ENCODE measurements around the gene ATOH1.
A peak's percentile ranks its signal among the peaks of the same experiment; 100 is the strongest.

Gene ATOH1

DNA sequence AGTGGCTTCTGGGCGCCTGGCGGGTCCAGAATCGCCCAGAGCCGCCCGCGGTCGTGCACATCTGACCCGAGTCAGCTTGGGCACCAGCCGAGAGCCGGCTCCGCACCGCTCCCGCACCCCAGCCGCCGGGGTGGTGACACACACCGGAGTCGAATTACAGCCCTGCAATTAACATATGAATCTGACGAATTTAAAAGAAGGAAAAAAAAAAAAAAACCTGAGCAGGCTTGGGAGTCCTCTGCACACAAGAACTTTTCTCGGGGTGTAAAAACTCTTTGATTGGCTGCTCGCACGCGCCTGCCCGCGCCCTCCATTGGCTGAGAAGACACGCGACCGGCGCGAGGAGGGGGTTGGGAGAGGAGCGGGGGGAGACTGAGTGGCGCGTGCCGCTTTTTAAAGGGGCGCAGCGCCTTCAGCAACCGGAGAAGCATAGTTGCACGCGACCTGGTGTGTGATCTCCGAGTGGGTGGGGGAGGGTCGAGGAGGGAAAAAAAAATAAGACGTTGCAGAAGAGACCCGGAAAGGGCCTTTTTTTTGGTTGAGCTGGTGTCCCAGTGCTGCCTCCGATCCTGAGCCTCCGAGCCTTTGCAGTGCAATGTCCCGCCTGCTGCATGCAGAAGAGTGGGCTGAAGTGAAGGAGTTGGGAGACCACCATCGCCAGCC lies at the start of gene ATOH1:
TSS of gene ATOH1 (plus strand) at position 422 of the 663 bp plus-strand sequence. CDS start at position 596, 174 bp downstream.
- DNase-seq, result no peak

DNA sequence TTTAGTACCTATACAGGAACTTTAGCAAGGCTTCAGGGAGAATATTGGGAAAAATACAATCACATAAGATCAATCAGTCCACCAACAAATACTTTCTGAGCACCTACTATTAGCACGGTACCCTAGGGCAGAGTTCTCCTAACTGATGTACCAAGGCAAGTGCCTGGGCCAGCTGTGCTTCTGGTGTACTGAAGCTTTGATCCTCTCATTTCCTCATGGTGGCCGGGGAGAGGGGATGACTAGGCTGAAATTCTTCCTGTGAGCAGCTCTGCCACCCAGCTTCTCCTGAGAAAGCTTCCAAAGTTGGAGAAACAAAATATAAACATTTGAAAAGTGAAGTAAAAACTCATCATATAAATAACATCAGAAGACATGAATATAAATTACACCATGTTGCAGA lies 49.3 kb upstream of the ATOH1 start:
- DNase-seq, result no peak

- DNase-seq, result no peak
Measured at GRCh38 chr4:93780080-93780479, 48.5 kb upstream of the ATOH1 start.

- DNase-seq, result no peak
Measured at GRCh38 chr4:93781198-93781597, 47.4 kb upstream of the ATOH1 start.

DNA sequence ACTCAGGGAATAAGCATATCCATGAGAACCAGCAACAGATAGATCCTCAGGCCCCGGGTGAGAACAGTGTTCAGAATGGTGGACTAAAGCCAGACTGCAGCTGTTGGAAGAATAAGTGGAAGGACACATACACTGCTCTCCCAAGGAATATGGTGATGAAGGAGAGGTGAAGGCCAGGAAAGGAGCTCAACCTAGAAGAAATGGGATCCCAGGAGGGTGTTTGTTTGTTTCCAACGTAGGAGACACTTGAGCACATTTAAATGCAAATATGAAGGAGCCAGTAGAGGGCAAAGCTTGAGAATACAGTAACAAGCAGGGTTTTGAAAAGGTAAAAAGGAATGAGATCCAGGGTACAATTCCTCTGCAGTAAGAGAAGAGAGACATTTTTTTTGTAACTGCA lies 42.4 kb upstream of the ATOH1 start:
- DNase-seq, result no peak

GRCh38 chr4:93788712-93789111 lies 39.8 kb upstream of the ATOH1 start:
- DNase-seq, result no peak

DNA sequence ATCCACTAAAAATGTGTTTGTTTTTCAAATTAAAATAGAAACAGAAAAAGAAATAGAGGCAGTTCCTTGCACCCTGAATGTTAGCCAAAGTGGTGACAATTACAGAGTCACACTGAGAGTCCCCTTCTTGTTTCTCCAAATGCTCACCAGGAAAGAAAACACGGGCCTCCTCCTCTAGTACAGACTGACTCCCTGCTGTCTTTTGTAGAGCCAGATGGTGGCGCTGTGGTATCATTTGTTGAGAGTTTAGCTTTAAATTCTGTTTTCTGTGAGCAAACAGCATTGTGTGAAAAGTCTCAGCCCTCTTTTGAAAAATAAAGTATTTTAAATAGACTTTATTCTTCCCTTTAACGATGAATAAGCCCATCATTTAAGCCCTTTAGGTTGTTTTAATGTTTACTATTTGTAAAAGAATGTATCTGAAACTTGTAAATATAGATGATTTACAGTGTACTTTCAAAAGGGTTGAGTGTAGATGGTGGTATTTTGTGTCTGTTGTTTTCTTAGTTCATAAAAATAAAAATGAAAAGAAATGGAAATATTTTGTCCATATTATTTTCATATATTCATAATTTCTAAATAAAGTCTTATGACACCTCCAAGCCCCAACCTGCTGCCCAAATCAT lies 36.9 kb upstream of the ATOH1 start:
- peak; percentile 42 for DNase-seq

GRCh38 chr4:93802045-93802444 lies 26.5 kb upstream of the ATOH1 start:
- DNase-seq, result no peak

DNA sequence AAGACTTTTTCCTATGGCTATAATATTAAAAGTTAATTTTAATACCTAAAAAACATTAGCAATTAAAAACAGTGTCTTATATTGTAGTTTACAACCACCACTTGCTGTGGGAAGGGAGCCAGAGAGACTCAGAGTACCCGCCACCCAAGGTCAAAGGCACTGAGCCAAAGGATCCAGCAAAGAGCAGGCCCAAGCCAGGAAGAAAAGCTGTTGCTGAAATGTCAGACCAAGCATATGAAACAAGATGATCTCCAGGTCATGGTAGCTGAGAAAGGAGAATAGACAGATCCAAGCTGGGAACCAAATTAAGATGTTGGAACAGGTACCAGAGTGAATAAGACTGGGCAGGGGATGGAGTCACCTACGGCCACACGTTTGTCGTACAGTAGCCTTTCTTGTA lies 18.8 kb upstream of the ATOH1 start:
- no peak for DNase-seq

DNA sequence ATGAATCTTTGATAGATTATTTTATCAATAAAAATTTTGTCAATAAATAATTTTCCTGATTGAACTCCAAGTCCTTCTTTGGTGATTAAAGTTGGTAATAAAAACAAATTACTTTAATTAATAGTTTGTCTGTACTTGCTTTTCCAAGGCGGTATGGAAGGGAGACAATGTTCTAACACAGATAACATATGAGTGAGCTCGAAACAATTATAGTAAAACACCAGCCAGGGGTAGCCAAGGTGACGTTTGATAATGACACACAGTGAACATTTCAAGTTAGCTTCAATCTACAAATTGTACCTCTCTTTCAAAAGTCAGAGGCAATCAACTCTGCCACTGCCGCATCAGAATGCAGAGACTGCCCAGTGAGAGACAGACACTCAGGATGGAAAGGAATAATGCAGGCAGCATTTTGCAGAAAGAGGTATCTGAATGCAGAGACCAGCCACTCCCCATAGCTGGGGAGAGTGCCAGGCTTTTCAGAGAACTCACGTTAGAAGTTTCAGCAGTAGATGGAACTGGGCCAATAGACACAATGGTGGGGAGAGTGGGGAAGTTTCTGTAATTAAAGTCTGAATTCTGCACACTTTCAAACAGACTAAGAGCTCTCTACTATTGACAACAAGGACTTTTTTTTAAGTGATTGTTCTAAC lies 18.1 kb upstream of the ATOH1 start:
- no peak for DNase-seq

DNA sequence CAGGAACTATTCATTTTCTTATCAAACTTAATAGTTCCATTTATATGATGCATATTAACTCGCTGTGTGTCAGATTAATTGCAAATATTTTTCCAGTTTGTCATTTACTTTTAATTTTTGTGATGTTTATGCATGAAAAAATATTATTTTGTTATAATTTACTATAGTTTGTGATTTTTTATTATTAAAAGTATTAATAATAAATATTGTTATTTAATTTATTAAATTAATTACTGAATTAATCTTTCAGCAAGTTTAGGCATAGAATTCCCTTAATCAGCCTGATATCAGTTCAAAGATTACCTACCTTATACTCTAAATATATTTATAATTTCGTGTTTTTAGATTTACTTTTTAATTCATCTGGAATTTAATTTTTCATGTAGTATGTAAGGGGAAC lies 15.5 kb upstream of the ATOH1 start:
- DNase-seq, result no peak

DNA sequence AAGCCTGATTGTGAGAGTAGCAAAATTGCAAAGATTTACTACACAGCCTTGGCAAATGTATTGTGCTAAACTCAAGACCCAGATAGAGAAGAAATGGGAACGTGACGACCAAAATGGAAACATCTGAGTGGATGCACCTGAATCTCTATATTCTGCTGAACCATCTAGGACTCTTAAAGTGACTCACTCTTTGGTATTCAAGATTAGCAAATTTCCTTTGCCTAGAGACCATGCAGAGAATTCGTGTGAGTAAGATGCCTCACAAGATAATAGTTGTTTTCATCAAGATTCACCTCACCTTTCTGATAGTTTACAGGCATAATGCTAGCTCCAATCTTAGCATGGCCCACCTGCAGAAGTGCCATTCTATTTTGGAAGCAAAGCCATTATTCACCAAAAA lies 14.4 kb upstream of the ATOH1 start:
- DNase-seq, result no peak

GRCh38 chr4:93814722-93815121 lies 13.8 kb upstream of the ATOH1 start:
- no peak for DNase-seq

DNA sequence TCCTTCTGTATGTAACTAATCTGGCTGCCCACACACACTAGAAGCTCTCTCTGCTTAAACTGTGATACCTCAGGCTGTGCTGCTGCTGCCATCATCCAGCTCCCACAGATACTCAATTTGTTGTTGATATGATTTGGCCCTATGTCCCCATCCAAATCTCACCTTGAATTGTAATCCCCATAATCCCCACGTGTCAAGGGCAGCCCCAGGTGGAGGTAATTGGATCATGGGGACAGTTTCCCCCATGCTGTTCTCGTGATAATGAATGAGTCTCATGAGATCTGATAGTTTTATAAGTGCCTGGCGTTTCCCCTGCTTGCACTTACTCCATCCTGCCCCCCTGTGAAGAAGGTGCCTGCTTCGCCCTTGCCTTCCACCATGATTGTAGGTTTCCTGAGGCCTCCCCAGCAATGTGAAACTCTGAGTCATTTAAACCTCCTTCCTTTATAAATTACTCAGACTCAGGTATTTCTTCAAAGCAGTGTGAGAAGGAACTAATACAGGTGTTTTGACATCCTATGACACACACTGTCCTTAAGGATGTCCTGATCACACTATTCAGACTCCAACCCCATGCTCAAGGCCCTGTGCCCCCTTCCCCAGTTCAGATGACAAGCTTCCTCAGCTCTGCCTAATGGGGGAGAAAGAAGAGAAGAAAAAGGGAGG lies 2.9 kb upstream of the ATOH1 start:
- no peak for DNase-seq

GRCh38 chr4:93827272-93827947 lies 1.1 kb upstream of the ATOH1 start:
- no peak for DNase-seq

DNA sequence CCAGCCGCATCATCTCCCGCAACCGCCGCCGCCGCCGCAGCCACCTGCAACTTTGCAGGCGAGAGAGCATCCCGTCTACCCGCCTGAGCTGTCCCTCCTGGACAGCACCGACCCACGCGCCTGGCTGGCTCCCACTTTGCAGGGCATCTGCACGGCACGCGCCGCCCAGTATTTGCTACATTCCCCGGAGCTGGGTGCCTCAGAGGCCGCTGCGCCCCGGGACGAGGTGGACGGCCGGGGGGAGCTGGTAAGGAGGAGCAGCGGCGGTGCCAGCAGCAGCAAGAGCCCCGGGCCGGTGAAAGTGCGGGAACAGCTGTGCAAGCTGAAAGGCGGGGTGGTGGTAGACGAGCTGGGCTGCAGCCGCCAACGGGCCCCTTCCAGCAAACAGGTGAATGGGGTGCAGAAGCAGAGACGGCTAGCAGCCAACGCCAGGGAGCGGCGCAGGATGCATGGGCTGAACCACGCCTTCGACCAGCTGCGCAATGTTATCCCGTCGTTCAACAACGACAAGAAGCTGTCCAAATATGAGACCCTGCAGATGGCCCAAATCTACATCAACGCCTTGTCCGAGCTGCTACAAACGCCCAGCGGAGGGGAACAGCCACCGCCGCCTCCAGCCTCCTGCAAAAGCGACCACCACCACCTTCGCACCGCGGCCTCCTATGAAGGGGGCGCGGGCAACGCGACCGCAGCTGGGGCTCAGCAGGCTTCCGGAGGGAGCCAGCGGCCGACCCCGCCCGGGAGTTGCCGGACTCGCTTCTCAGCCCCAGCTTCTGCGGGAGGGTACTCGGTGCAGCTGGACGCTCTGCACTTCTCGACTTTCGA lies 654 bp downstream of the ATOH1 start:
- DNase-seq, result no peak

DNA sequence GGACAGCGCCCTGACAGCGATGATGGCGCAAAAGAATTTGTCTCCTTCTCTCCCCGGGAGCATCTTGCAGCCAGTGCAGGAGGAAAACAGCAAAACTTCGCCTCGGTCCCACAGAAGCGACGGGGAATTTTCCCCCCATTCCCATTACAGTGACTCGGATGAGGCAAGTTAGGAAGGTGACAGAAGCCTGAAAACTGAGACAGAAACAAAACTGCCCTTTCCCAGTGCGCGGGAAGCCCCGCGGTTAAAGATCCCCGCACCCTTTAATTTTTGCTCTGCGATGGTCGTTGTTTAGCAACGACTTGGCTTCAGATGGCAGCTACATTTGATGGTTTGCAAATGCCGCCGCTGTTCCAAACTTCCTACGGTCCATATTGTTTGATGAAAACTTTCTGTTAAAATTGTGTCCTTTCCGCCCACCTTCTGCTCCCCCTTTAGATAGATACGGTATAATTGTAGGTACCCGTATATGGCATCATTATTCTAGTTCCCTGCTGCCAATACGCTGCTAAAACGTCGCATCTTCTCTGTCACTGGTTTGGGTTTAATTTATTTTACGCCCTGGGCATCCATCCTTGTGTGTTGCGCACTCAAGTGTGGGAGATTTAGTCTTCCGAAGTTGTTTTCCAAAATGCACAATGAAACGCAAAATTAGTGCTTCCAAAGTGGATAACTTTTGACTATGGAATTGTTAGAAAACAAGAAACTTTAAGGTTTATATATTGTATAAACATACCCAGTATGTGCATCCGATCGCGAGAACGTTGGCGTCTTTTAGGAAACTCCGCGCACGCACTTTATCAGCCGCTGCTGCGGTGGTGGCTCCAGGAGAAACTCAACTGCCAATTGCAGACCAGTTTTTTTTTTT lies 1.5 kb downstream of the ATOH1 start:
- no peak for DNase-seq

GRCh38 chr4:93831716-93832496 lies 3.4 kb downstream of the ATOH1 start:
- DNase-seq, result no peak

GRCh38 chr4:93834249-93835066 lies 5.9 kb downstream of the ATOH1 start:
- DNase-seq, result no peak

- peak; percentile 36 for DNase-seq
Measured at GRCh38 chr4:93835929-93836328, 7.4 kb downstream of the ATOH1 start.
